HG02798 (cell line): ENCODE data around the gene TMEM120B.
"Not testable (repeated sequence)": the region's sequence is repeated elsewhere in the genome, so short reads cannot be mapped to it uniquely, and the experiment has no call there.

Experiments
- ATAC-seq: cut with Tn5 transposase; IDR thresholded peaks from one replicate; pipeline ENCODE4 v1.9.1; 2021; ENCODE audit warnings: mild to moderate bottlenecking; ENCODE audit not compliant: unreplicated experiment, poor library complexity

The TMEM120B gene

DNA sequence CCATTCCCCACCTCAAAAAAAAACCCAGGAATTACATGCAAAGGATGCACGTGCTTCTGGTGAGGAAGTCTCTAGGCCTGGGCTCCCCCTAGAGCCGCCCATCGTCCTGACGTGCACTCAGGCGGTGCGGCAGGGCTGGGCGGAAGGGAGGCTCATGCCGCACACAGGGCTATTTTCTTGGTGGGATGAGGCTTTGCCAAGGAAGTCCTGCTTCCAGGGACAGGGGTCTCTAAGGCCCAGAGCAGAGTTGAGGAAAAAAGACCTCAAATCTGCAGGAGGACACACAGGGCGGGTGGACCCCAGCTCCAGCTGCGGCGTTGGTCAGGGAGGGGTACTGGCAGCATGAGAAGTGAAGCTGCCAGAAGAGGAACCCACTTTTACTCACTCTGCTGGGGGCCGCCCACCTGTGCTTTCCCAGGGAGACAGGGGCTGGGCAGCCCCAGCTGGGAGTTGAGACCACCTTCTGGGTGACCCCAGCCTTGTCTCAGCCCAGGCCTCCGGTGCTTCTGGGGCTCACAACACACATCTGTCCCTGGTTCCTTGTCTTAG, 76.8 kb downstream of the TMEM120B start:
- no peak for ATAC-seq

DNA sequence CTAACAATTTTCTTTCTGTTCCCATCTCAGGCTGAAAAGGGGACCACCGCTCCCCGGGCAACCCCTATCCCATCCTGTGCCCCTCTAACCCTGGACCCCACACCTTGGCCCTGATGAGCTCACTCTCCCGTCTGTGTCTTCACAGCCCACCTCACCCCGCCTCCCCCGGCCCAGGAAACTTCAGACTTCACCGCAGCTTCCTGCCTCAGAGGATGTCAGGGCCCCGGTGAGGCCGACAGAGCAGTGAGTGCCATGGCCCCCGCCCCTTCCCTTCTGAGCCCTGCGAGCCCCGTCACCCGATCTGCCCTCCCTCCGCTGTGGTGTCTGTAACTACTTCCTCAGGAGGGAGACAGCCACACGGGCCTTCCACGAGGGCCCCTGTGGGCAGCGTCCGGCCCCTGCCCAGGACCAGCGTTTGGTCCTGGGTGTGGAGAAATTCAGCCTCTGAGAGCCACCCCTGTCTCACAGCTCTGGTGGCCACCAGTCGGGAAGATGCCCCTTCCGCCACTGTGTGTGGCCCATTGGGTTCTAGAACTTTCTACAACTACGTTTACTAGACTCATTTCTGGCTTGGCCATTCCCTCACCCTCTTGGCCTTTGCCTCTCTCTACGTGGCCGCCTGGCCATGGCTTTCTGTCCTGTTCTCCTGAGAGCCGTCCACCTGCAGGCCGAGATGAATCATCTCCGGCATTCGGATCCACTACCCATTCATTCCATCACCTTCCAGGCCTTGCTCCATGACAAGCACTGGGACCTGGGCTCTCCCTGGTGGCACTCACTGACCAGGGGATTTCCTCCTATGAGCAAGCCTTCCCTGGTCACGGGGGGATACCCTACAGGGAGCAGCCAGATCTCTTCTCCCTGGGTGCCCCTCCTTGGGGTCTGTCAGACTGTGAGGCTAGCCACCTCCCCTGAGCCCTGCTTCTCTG, 77.5 kb downstream of the TMEM120B start:
- peak; percentile 39 for ATAC-seq

DNA sequence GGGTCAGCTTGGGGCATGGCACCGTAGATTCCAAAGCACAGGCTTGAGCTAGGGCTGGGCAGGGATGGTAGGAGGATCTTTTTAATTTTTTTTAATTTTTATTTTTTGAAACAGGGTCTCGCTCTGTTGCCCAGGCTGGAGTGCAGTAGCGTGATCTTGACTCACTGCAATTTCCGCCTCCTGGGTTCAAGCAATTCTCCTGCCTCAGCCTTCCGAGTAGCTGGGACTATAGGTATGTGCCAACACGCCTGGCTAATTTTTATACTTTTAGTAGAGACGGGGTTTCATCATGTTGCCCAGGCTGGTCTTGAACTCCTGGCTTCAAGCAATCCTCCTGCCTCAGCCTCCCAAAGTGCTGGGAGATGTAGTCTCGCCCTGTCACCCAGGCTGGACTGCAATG, 78.2 kb downstream of the TMEM120B start:
- not testable (repeated sequence) for ATAC-seq

DNA sequence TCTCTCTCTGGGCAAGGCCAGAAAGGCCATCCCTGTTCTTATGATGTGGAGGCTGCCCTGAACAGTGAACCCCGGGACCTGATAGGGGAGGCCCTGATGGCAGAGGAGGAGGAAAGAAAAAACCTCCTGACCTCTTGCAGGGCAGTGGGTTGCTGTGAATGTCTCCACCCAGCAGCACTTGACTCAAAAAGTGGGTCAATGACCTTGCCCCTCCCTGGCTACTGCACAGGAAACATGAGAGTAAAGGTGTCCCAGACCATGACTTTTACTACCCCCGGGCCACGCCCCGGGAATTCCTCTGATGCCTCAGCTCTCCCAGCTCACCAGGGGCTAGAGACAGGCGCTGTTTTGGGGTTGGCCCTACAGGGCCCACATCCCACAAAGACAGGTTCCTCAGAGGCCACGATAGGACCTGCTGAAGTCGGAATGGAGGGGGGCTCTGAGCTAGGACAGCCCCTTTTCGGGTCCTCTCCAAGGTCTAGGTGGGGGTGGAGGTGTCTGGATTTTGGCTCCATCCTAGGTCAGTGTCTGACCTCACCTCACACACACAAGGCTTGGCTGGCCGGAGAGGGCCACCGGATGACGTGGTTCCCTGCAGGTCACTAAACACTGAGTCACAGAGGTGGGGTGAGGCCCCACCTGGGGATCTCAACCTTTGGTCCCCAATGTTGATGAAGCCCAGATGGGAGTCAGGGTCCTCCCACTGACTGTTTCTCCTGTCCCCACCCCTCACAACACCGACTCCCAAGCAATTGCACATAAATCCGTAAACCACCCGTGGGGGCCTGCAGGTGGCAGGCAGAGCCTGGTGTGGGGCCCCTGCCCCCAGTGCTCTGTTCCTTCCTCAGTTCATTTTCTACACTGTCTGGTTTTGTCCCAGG, 79.4 kb downstream of the TMEM120B start:
- no peak for ATAC-seq

DNA sequence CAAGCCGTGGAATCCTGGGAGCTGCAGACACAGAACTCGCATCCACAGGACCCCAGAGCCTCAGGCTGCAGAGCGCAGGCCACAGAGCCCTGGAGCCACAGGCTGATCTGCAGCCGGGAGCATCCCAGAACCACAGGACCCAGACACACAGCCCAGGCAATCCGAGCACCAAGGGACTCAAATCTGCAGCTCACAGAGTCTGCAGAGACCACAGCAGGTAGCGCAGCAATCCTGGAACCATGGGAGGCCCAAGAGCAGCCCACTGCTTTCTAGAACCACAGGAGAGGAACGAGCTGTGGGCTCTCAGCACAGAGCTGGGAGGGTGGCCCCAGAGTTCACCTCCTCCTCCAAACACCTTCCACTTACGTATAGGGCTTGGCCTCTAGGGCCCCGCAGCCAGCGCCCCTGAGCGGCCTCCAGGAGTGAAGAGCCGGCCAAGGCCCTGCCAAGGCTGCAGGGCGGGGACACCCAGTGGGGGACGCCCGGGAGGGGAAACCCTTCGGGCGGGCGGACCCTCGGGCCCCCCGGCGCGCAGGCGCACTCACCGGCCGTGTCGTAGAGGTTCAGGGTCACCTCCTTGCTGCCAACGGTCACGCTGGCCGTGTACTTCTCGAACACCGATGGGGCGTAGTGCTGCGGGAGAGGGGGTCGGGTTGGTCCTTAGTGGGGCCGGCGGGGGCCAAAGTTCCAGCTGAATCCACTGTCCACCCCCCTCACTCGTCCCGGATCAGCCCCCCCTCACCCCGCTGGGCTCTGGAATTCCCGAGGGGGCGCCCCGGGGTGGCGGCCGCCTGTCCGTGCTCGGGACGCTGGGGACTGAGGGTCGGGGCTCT, 80.3 kb downstream of the TMEM120B start:
- ATAC-seq: no peak

DNA sequence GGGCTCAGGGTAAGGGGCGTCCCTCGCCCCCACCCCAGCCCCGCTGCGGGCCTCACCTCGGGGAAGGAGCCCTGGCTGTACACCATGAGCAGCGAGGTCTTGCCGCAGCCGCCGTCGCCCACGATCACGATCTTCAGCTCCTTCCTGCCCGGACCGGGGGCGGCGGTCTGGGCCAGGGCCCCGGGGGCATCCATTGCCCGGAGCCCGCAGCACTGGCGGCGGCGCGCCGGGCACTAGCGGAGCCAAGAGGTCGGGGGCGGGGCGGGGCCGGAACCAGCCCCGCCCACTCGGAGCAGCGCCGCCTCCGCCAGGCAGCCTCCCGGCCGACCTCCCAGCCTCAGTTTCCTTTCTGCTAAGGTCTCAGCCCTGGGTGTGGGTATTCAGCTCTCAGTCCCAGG, 80.9 kb downstream of the TMEM120B start, which contains the start of gene RHOF:
RHOF (minus strand) TSS at position 249 of the 398 bp plus-strand sequence; CDS start at position 194, 55 bp downstream.
- ATAC-seq: peak; percentile 27

DNA sequence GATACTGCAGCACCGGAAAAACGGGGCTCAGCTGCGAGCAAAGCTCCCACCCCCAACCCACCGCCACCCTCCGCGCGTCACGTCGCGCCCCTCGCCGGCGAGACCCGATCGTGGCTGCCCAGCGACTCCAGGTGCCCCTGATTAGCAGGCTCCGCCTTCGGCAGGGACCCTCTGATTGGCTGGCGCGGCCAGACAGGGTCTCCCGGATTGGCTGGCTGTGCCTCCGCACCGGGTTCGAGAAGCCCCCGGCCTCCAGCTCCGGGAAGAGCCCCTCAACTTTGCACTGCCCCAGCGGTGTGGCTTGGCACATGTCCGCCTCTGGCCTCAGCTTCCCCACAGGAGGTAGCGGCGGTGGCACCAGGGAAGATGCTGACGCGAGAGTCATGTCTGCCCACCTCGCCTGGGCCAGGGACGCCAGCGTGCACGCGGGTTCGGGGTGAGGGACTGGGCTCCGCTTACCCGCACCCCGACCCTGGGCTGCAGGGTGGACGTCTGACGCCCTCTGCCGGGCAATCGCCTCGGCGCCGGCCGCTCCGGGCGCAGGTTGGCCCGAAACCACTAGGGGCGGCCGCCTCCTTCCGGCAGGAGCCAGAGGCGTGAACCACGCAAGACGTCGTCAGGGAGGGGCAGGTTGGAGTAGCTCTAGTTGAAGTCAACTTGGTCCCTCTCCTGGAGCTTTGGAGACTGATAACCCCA, 81.4 kb downstream of the TMEM120B start:
- peak; percentile 64 for ATAC-seq

DNA sequence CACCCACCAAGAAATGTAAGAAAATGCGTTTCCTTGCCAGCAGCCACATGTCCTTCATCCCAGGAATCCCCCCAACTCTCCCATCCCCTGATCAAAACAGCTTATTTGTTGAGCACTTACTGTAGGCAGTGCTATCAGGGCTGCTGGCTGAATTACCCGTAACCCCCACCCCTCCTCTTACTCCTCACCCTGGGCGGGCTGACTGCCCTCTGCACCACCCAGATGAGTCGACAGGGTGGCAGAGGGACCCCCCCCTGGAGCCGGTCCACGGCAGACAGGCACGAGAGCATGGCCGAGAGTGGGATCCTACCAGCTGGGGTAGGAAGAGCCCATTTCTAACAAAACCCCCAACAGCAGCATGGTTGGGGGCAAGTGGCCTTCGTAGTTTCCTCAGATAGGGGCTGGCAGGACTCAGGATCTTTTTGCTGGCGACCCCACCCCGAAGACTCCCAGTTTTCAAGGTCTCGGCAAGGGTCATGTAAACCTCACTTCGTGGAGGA, 82.0 kb downstream of the TMEM120B start:
- ATAC-seq: no peak

DNA sequence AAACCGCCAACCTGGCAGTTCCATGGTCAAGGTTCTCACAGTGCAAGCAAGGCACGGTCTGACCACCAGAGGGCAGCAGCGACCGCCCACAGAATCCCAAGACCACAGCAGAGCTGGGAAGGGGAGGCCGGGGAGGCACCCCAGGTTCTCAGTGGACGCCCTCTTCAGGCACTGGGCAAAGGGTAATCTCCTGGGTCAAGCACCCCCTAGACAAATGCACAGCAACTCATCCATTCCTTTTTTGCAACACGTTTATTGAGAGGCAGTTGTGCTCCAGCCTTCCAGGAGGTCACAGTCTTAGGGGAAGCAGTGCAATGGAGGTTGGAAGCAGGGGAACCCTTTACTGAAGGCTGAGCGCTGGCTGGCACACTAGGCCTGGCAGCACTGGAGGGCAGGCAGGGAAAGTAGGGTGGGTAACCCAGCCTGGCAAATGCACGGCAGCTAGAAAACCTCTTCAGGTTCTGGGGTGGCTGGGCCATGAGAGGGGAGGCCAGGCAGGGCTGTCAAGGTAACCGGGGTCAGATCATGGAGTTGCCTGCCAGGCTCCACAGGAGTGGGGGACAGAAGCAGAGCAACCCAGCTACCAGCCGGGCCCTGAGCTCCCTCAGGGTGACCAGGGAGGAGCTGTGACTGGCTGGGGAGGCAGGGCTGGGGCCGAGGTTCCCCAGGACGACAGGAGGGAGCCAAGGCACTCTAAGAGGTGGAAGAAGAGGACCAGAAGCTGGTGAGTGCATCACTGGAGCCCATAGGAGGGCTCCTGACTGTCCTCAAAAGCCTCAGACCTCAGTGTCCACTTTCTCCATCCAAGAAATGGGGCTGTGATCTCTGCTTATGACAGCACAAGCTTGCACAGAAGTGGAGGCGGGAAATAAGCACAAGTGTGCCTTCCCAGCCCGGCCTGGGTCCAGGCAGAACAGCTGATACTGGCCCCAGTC, 82.7 kb downstream of the TMEM120B start:
- ATAC-seq: peak; percentile 24

DNA sequence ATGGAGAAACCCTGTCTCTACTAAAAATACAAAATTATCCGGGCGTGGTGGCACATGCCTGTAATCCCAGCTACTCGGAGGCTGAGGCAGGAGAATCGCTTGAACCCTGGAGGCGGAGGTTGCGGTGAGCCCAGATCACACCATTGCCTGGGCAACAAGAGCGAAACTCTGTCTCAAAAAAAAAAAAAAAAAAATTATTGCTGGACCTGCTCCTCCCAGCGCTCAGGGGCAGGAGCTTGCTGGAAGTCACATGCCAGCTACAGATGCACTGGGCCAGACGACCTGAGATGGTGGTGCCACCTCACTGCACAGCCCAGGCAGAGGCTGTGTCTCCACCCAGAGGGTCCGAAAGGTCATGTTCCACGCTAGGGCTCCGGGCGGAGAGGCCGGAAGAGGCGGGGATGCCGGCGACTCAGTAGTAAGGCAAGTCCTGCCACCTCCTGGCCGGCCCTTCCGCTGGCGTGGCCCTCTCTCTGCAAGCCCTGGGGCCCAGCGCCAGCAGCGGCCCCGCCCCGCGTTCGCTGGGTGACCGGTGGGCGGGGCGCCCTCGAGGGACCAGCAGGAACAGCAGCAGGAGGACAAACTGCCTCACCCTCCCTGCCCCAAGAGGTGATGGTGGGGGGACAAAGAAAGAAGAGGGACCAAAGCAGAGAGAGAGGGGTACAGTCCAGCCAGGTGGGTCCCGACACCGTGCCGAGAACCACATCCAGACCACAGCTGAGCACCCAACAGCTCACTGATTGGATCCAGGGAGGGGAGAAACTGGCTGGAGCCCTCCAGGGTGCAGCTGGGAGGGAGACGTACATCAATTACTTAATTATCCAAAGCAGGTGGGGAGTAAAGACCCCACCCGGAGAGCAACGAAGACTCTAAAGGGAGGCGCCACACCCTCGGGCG, 84.6 kb downstream of the TMEM120B start:
- ATAC-seq: no peak

DNA sequence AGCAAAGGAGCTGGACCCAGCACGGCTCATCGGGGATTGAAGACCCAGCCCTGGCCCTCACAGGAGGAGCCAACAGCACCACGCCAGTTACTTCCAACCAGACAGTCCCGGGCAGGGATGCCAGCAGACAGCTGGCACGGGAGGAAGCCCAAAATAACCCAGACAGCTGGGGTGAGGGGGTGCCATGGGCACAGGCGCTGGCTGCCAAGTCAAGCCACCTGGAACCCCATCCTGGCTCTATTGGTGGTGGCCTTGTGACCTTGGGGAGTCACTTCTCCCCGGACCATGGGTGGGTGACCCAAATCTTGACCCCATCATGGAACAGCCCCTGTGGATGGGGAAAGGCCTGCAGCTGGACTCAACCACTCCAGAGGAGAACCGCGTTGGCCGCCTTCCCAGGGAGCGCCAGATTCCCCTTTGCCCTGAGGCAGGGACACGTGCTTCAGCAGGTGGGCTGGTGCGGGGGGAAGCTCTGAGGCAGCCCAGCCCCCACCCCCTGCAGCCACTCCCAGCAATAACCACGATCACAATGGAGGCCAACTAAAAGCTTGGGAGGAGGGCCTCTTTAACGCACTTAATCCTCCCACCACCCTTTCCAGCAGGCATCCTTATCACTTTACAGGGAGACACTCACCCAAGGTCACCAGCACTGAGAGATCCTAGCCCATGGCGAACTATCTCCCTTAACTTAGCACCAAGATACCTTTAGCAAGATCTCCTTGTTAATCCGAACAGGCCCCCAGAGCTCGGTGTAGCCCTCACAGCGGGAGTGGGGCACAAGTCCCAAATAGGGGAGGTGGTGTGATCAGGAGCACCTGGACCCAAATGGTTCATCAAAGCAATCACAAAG, 85.6 kb downstream of the TMEM120B start:
- ATAC-seq: no peak

DNA sequence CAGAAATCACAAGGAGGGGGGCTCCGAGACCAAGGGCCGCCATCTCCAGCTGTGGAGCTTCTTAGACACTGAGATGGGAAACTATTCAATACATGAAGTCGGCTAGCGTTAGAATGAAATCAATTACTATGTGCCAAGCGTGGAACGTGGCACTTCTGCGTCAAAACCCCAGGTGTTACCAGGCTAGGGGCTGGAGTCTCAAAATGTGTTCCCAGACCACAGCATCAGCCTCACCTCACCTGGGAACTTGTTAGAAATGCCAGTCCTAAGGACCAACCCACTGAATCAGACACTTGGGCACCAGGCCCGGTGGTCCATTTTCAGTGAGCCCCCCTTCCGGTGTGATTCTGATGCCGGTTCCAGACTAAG, 86.2 kb downstream of the TMEM120B start:
- no peak for ATAC-seq

DNA sequence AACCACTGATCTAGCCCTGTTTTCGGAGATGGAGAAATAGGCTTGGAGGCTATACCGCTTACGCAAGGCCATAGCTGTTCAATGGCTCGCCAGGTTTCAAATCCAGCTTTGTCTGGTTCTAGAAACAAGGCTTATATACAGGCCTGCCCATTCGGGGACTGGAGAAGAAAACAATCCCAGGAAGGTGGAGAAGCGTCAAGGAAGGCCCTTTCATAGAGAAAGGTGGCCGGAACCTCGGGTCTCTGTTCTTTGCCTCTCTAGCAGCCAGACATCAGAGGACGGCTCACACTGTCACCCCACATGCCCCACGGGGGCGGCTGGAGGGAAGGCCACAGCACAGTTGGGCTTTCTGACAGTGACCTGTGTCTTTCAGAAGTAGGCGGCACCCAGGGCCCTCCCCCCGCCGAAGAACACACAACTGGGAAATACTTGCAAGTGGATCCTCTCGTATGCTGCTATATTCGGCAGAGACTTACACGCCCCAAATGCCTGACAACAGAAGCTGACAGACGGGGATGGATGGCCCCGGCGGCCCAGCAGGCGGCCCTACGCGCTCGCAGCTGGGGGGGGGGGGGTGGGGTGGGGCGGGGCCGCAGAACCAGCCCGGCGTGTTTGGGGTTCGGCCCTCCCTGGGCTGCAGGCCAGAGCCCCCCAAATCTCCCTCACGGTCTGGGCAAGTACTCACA, 86.7 kb downstream of the TMEM120B start:
- ATAC-seq: no peak

DNA sequence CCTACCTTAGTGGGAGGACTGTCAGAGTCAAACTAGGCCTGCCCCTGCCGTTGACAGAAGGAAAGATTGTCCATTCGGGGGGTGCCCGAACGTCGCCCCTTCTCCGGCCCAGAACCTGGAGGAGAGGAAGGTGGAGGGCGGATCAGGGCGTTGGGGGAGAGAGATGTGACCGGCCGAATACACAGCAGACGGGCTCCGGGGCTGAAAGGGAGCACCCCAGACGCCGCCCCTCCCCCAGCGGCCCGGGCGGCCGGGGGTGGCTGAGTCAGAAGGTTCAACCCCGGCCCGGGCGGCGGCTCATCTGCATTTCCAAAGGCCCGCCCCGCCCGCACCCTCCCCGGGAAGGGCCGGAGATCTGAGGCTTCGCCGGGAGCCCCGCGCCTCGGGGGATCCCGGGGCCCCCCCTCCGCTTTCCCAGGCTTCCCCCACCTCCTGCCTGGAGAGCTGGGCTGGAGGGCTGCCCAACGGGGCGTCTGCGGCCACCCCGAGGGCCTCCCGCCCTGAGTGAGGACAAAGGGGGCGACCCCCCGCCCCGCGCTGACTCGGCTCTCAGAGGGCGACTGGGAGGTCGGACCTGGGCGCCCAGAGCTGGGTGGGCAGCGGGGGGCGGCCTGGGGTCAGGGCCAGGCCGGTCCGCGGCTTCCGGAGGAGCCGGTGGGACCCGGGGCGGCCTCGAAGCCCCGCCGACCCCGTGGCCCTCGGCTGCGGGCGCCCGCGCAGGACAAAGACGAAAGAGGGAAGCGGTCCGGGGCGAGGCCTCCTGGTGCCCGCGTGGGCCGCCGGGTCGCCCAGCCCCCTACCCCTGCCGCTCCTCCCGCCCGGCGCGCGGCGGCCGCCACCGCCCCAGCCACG, 87.5 kb downstream of the TMEM120B start:
- peak; percentile 30 for ATAC-seq
